HG02759 (cell line): ENCODE results near the gene CLEC16A.
A peak's percentile ranks its signal among the peaks of the same experiment; 100 is the strongest.
"Not testable (repeated sequence)": the region's sequence is repeated elsewhere in the genome, so short reads cannot be mapped to it uniquely, and the experiment has no call there.

Experiments
- ATAC-seq: cut with Tn5 transposase; IDR thresholded peaks from one replicate; pipeline ENCODE4 v1.9.1; 2021; ENCODE audit warnings: mild to moderate bottlenecking, moderate library complexity; ENCODE audit not compliant: unreplicated experiment

CLEC16A gene

DNA sequence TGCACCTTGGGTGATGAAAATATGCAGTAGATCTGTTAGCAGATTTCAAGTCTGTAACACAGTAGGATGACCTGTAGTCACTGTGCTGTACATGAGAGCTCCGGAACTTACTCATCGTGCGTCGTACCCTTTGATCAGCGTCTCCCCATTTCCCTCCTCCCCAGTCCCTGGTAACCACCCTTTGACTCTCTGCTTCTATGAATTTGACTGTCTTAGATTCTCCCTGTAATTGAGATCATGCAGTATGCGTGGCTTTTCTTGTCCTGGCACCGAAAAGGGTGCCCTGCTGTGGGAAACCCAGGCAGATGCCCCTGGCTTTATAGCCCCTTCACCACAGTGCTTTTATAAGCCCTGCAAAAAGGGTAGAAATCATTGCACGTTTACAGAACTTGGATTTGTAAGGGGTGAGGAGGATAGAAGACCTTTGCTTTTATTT is 20.5 kb downstream of the CLEC16A start:
- peak; percentile 47 for ATAC-seq

DNA sequence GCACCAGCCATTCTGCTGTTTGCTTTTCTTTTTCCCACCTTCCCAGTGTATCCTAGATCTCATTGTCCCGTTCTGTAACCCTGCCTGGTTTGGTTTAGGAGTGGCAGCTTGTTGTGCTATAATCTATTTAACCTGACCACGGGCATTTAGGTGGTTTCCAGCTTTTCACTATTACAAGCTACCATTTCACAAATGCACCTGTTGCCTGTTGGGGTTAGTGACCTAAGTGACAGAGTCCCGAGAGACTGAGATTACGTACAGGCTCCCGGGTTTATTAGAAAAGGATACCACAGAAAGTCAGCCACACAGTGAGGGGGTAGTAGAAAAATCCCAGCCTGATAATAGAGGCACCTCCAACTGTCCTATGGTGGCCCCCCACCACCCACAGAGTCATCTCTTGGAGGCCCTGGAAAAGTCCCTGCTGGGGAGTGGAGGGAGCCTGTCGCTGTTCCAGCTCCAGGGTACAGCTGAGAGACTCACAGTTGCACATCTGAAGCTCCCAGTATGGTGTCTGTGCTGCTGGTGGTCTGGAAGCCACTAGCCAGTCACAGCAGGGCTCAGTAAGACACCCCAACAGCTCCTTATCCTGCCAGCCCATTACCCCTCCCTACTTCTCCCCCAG is 21.2 kb downstream of the CLEC16A start:
- ATAC-seq = peak; percentile 71

DNA sequence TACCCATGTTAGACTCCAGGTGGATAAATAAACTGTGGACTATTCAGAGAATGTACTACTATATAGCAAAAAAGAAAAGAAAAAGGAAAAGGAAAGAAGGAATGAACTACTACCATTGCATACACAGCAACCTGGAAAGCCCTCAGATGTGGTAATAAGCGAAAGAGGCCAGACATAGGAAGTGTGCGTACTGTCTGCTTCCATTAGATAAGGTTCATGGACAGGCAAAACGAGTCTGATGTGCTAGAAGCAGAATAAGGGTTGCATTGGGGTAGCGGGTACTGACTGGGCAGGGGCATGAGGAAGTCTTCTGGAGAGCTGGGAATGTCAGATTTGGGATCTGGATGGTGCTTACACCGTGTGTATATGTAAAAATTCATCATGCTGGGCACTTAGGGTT is 21.8 kb downstream of the CLEC16A start:
- ATAC-seq = no peak

DNA sequence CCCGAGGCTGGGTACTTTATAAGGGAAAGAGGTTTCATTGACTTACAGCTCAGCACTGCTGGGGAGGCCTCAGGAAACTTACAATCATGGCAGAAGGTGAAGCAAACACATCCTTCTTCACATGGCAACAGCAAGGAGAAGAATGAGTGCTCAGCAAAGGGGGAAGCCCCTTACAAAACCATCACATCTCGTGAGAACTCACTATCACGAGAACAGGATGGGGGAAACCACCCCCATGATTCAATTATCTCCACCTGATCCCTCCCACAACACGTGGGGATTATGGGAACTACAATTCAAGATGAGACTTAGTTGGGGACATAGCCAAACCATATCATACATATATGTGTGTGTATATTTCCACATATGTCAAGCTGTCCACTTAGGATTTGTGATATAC is 22.2 kb downstream of the CLEC16A start:
- ATAC-seq = not testable (repeated sequence)

DNA sequence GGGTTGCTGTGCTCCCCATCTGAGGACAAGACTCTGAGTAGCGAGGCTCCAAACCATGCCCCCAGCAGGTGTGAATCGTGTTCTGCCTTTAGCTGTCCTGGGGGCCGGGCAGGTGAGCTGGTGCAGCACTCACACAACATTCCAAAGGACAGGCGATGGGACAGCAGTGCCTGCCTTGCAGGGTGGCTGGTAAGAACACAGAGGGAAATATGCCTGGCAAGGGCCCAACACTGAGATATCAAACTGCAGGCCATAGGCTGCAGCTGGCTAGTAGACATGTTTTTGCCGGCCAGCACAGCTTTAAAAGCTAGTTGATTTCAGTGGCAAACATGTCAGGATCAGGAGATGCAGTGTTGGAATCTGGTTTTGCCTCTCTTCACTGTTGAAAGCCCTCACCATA is 23.6 kb downstream of the CLEC16A start:
- ATAC-seq = no peak

DNA sequence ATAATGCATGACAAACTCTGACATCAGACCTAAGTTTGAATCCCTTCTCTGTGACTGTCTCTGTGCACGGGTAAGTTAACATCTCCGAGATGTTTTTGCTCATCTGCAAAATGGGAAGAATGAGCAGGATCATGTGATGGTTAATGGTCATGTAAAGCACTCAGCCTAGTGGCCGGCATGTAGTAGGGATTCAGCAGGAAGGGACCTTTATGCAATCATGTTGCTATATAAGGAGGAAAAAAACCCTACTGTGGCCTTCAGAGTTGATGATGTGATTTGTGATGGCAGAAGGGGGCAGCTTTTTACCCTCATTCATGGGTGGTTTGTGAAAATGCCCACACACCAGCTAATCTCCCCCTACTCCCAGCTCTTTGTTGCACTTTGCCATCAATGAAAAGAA is 24.1 kb downstream of the CLEC16A start:
- ATAC-seq = no peak

DNA sequence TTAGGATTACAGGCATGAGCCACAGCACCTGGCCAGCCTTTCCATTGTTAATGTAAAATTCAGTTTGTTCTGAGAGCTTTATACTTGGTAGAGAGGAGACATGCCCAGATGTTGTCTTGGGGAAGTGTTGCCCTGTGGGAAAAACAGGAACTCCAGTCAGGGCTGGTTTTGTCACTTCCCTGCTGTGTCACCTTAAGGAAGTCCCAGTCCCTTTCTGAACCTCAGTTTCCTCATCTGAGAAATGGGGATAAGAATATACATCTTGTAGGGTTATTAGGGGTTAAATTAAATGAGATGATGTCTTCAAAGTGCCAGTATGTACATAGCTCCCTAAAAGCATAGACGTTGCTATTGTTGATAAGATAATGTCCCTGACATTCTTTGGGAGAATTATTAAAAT is 25.3 kb downstream of the CLEC16A start:
- ATAC-seq = no peak

DNA sequence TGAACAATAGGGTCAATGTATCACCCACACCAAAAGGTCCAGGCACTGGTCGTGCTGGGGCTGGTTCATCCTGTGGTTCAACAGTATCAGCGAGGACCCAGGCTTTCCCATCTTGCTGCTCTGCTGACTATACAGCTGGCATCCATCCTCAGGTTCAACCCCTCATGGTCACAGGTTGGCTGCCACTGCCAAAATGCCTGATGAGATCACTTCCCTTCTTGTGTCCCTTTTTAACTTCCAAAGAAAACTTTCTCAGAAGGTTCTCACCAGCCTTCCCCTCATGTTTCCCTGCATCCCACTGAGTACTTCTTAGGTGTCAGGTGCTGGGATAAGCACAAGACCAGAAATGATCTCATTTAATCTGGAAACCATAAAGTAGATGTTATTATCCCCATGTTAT is 25.7 kb downstream of the CLEC16A start:
- no peak for ATAC-seq

DNA sequence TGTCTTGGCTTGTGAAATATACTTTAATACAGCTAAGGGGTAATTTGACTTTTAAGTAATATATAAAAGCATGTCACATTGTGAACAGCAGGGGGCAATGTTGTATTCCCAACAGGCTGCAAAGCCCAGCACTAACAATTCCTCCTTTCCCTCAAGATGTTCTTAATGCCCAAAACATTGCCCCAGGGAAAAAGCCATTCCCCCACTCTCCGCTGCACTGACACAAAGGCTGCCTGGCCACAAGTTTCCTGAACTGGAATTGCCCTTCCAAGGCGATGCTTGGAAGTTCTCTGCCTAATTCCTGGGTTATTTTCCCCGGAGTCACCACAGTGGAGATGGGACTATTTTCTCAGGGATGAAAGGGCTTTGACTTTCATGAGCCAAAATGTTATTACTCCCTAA is 27.2 kb downstream of the CLEC16A start:
- no peak for ATAC-seq

DNA sequence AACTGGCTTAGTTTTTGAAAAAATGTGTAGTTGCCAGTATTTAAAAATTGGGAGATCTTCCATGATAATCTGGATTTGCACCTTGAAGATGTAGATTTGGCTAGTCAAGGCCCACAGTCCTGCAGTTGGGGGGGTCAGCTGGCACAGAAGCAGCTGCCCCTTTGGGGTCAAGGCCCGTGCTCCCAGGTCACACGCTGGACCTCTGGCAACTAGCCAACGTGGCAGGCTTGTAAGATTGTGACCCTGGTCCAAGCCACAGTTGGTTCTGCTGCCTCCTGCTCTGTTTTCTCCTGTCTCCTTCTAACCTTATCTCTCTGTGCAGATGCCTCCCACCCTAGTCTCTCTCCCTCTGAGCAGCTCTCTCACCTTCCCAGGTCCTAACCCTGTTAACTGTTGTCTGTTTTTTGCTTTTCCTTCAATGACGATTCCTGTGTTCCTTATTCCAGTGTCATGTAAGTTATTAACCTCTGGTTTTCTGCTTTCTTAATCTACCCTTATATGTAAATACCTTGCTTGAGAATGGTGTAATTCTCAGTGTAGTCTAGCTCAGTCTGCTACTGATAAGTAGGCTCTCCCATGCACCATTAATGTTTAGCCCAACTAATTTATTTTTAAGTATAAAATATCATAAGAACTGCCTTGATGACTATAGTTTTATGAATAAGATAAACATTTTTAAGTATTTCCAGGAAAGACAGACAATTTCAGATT is 27.9 kb downstream of the CLEC16A start:
- no peak for ATAC-seq

DNA sequence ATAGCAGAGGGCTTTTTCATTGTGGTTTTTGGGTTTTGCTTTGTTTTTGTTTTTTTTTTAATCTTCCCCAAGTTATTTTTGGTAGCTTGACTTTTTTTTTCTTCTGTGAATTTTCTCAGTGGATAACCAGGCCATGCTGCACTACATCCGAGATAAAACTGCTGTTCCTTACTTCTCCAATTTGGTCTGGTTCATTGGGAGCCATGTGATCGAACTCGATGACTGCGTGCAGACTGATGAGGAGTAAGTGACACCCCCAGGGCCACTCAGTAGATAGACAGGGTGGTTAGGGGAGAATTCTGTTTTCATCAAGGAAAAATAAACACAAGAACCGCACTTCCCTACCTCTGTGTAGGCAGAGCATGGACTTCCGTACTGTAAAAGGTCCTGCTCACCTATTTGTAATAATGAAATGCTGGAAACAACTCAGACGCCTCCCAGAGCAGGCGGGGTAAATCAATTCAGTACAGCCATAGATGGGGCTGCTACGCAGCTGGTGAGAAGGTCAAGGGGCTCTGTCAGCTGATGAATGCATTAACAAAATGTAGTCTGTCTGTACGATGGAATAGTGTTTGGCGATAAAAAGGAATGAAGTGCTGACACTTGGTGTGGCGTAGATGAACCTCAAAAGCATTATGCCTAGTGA is 28.6 kb downstream of the CLEC16A start:
- no peak for ATAC-seq

DNA sequence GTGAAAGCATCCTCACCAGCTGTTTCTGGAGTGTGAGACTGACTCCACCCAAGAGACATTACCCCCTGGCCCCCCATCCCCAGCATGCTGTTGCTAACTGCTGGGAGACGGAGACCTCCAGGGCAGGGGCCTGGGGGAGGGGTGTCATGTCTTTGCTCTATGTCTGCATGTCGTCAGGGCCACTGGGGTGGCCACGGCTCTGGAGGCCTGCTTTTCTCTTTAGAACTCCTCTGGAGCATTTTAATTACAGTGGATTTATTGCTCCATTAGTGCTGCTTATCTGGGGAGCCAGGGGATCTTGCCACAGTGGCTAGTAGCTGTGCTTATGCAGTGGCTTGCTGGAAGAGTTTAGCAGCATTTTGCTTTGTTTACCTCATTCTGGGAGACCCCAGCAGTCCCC is 32.3 kb downstream of the CLEC16A start:
- no peak for ATAC-seq

DNA sequence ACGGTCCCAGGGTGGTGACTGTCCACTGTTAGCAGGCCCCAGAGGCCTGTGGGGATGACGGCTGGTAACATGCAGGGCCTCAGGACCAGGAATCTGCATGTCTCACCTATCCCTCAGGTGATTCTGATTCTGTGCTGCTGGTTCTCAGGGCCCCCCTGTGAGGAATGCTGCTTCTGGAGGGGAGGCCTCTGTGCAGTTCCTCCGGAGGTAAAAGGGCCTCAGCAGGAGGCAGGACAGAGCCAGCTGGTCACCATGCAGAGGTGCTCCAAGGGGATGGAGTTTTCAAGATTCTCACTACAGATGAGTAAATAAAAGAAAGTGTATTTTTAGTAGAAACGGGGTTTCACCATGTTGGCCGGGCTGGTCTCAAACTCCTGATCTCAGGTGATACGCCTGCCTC is 33.8 kb downstream of the CLEC16A start:
- no peak for ATAC-seq

DNA sequence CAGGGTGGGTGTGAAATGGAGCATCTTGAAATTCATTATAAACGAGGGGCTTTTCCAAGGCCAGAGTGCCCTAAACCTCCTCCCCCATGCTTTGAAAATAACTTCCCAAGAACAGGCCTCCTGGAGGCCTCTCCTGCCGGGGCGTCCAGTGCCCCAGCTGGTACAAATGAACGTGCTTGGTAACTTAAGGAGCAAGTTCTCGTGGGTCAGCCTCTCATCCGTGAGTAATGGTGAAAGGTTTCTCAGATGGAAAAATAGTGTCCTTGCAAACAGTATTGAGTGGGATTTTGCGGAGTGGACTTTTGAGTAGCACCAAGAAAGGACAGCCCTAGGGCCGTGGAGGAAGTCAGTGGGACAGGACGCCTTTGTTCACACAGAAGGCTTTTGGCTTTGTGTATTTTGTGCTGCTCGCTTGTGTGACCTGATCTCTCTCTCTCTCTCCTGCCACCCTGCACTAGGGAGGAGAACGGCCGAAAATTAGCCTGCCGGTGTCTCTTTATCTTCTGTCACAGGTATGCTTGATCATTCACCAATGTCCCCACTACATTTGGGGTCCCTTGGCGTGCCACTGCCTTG is 34.6 kb downstream of the CLEC16A start:
- ATAC-seq = no peak

DNA sequence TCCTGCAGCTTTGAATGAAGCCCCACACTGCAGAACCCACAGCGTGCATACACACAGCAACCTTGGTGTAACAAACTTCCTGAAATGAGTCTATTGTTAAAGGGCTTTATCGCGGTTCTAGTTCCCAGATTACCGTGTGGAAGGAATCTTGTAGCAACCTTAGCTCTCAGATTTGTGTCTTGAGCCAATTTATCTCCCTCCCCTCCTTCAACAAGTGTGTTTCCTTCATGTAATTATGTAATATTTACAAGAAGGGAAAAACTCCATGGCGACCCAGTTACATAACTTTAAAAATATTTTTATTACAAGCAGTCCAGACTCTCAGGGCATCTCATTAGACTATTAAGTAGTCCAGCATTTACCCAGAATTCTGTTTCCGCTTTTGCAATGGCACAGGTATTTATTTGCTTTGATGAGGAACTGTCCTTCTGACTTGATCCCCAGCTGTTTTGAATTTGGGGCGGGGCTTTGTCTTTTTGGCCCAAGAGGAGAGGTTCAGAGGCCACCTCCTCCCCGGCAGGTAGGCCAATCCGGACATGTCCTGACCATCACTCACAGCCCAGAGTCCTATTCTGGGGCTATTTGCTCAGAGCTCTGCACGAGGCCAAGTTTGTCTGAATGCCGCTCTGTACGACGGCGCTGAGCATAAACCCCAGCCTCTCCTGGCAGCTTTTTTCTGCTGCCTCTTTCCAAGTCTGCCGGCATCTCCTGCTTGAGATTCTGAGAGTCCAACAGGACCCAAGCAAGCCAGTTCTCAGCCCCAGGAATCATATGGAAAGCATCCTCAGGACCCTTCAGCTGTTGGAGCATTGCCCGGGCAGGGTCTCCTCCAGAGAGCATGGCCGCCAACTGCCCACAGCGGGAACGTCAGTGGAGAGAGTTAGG is 35.6 kb downstream of the CLEC16A start:
- no peak for ATAC-seq

DNA sequence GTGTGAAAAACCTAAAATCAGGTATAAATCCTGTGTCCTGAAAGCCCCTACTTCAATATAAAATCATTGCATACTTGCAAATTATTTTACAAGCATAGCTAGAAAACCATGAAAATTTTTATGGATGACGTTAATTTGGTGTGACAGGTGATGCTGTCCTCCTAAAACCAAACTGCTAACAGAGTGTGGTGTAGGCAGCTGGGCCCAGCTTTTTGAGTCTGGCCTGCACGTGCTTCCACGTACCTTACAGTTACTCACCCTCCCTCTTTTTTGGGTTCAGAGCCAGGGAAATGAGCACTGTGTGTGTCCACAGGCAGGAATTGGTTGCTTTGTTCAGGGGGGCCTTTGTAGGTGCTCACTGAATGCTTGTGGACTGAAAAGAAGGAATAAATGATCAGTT is 36.4 kb downstream of the CLEC16A start:
- no peak for ATAC-seq

DNA sequence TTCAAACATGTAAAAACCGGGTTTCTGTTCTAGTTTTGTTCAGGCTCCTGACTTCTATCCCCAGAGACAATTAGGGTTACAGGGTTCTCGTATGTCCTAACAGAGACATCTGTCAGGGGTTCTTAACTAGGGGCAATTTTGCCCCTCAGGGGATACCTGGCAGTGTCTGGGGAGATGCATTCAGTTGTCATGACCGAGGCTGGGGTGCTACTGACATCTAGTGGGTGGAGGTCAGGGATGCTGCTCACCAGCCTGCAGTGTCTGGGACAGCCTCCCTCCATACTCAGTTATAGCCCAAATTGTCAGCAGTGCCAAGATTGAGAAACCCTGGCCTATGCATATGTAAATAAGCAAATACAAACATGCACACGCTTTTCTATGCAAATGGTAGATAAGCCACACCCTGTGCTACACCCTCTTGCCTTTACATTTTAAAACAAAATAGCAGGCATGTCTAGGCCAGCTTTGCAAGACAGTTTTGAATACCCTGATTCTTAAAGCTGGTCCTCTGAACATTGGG is 37.4 kb downstream of the CLEC16A start:
- ATAC-seq = peak; percentile 77

DNA sequence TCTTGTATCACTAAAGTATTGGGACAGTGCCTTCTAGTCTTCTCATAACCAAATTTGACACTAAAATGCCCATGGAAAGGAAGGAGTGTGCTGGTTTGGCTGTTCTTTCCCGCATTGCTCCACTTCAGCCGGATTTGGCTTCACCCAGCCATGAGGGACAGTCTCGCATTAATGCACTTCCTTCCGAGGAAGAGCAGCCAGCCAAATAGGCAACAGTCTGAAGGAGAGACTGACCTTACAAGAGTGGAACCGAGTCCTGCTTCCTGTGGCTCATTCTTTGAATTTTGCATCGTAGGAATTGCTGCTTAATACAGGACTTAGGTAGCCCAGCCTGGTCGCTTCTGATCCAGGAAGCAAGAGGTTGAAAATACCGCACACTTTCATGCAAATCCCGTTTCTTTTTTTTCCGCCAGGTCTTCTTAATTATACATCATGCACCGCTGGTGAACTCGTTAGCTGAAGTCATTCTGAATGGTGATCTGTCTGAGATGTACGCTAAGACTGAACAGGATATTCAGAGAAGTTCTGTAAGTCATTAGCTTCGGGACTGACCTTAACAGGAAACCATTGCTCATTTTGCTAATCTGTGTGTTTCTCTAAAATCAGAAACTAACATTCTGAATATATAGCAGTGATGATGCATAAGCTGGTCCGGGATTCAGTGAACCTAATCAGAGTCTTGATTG is 38.2 kb downstream of the CLEC16A start:
- peak; percentile 52 for ATAC-seq

DNA sequence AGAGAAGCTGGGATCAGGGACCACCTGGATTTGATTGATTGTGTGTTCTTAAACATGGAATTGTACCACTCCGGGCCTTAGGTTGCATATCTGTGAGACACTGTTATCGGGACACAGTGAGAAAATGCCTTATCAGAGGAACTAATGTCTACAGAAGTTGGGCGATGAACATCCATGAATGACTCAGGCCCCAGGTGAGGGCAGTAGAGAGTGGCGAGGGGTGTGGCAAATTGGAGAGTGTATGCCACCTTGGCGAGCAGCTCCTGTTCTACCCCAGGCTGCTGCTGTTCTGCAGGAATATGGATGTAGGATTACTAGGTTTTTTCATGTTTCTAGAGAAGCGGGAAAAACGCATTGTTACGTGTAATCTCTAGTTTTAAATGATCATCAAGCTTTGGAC is 38.8 kb downstream of the CLEC16A start:
- no peak for ATAC-seq

DNA sequence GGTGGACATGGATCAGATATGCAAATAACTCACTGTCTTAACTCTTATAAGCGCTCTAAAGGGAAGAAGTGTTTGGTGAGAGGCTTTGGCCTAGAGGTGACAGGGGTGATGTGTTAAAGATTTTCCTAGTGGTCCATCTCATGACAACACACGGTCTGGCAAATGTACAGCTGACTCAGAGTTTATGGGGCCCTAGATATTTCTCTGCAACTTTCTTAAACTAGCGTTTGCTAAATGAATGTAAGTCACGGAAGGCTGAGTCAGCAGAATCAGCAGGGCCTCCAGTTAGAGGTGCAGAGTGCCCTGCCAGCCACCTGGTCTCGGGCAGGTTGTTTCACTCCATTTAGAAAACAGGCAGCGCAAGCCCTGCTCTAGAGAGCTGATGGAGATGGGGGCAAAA is 40.1 kb downstream of the CLEC16A start:
- no peak for ATAC-seq
